Gastrocnemius medialis (tissue), 4 donors: Measurements from ENCODE around the gene CDCA4.

Experiments
- POLR2A ChIP-seq, 2 donors: fragments of 450-650 bp; IDR thresholded peaks; one replicate each; pipeline ENCODE4 v1.6.1; 2017; ENCODE audit warnings: antibody characterized with exemption in 2 of 2, mild to moderate bottlenecking in 2 of 2, moderate library complexity in 2 of 2
- TF ChIP-seq, protein P1 (sequence below), 5 experiments: fragments of 450-650 bp in 3 of 5; fragments of 200-600 bp in 2 of 5; sonication (generic) in 2 of 5; IDR thresholded peaks in 4 of 5; conservative IDR thresholded peaks in 1 of 5; 1 replicate in 4 of 5; 2 replicates in 1 of 5; pipeline ENCODE4 v1.5.1; 2016 to 2019; ENCODE audit warnings: antibody characterized with exemption in 5 of 5, mild to moderate bottlenecking in 3 of 5, moderate library complexity in 3 of 5

- TF ChIP-seq, protein P1, sequence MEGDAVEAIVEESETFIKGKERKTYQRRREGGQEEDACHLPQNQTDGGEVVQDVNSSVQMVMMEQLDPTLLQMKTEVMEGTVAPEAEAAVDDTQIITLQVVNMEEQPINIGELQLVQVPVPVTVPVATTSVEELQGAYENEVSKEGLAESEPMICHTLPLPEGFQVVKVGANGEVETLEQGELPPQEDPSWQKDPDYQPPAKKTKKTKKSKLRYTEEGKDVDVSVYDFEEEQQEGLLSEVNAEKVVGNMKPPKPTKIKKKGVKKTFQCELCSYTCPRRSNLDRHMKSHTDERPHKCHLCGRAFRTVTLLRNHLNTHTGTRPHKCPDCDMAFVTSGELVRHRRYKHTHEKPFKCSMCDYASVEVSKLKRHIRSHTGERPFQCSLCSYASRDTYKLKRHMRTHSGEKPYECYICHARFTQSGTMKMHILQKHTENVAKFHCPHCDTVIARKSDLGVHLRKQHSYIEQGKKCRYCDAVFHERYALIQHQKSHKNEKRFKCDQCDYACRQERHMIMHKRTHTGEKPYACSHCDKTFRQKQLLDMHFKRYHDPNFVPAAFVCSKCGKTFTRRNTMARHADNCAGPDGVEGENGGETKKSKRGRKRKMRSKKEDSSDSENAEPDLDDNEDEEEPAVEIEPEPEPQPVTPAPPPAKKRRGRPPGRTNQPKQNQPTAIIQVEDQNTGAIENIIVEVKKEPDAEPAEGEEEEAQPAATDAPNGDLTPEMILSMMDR (IDR thresholded peaks at IDR 0.05 in 4 of 5, conservative IDR thresholded peaks at IDR 0.05 in 1 of 5): no peak
- TF ChIP-seq POLR2A (IDR thresholded peaks at IDR 0.05): no peak
Observed at GRCh38 chr14:104981699-104982541, 39.0 kb downstream of the CDCA4 start.
